ENCODE measurements around the gene PXDC1. TPM values are rescaled to one million over a fixed set of nuclear protein-coding genes. Genes with fewer than 3 reads are reported as not detected.

PXDC1 gene
- 0.56 TPM in 1 of 2 replicates, not detected in the other for polyA plus RNA-seq

GRCh38 chr6:3751077-3751729, at the start of gene PXDC1:
Gene PXDC1, minus strand, starts transcription at chr6:3751713. Its CDS starts 182 bp downstream, at chr6:3751531.

Other genes with a start within 250 kb of the PXDC1 start
- 11.7 and 11.8 TPM in 2 replicates for gene FAM50B, start 97.7 kb upstream of the PXDC1 start, polyA plus RNA-seq

Data from Purkinje cell (primary cell).